GM19324 (cell line): ENCODE results near the gene FZR1.

Source experiments
- ATAC-seq: cut with Tn5 transposase; IDR thresholded peaks from one replicate; pipeline ENCODE4 v1.9.1; 2021; ENCODE audit warnings: mild to moderate bottlenecking, moderate library complexity; ENCODE audit not compliant: unreplicated experiment, low FRiP score

FZR1 gene

DNA sequence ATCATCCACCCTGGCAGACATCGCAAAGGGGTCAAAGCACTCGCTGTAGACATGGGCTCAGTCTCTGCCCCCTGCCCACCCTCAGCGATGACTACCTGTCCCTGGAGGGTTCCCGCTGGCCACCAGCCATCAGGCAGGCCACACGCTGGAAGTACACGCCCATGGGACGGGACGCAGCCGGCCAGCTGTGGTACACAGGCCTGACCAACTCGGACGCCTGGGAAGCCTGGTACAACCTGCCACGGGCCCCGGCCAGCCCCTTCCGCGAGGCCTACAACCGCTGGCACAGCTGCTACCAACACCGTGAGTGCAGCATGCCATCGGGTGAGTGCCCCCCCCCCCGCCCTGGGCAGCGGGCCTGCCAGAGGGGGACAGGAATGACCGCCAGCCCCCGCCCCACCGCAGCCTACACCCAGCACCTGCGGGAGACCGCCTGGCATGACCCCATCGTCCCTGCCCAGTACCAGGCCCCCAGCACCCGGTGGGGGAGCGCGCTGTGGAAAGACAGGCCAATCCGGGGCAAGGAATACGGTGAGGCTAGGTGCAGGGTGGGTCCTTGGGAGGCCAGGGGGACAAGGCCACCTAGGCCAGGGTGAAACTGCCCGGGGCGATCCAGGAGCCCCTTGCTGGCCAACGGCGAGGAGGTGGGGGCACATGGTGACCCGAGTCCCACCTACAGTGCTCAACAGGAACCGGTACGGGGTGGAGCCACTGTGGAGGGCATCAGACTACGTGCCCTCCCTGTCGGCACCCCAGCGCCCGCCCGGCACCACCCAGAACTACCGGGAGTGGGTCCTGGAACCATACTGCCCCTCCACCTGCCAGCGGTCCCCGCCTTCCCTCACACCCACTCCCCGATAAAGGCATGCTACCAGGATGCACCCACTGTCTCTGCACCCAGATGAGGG is 37.3 kb downstream of the FZR1 start:
- ATAC-seq, result no peak

- ATAC-seq, result no peak
These were observed 37.9 kb downstream of the FZR1 start for GRCh38 chr19:3544058-3544376.

DNA sequence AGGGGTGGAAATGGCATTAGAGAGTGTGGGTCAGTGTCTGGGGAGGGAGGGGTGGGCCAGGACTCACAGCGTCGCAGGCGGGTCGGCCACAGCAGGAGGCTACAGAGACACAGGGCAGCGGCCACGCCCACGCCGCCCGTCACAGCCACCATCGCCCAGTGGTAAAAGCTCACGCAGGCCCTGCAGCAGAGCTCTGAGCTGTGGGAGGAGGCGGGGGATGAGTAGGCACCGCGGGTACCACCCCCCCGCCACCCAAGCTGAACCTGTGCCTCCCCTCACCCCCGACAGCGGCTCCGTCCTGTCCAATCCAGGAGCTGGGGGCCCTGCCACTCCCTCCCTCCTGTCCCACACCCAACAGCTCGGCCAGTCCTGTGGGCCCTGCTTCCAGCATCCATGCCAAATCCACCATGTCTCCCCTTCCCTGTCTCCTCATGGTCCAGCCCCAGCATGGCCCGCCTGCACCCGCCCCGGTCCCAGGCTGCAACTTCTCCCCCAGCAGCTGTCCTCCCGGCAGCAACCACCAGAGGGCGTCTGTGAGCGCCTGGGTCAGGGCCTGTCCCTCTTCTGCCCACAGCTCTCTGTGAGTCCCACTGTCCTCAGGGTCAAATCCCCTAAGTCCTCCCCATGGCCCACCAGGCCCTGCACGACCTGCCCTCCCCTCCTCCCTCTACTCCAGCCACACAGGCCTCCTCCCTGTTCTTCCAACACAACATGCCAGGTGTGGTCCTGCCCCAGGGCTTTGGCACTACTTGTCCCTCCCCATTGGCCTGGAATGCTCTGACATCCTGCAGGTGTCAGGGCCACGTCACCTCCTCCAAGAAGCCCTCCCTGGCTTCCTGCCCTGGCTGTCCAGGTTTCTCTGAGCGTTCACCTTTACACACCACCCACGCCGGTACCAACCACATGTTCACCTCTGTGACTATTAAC is 38.9 kb downstream of the FZR1 start:
- ATAC-seq, result no peak

GRCh38 chr19:3545669-3546034 is 39.5 kb downstream of the FZR1 start:
- ATAC-seq, result no peak

DNA sequence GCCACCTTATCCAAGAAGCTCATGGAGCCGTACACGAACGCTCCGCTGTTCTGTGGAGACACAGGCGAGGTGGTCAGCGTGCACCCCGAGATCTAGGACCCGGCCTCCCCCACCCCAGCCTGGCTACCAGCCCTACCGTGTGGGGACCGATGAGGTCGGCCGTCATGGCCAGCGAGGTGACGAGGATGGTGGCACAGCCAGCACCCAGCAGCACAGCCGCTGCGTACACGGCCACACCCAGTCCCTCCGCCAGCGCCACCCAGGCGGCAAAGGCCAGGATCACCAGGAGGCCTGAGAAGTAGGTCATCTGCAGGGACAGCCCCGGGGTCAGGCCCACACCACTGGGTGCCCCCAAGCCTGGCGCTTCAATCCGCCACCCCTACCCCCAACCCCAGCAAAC is 40.0 kb downstream of the FZR1 start:
- ATAC-seq, result no peak

- ATAC-seq, result no peak
These were observed 41.2 kb downstream of the FZR1 start for GRCh38 chr19:3547301-3547731.

- no peak for ATAC-seq
These were observed 41.7 kb downstream of the FZR1 start for GRCh38 chr19:3547767-3548282.

GRCh38 chr19:3548606-3549005 is 42.5 kb downstream of the FZR1 start:
- no peak for ATAC-seq

GRCh38 chr19:3549816-3550215 is 43.7 kb downstream of the FZR1 start:
- no peak for ATAC-seq

GRCh38 chr19:3550947-3551791 is 45.1 kb downstream of the FZR1 start:
- ATAC-seq, result no peak

DNA sequence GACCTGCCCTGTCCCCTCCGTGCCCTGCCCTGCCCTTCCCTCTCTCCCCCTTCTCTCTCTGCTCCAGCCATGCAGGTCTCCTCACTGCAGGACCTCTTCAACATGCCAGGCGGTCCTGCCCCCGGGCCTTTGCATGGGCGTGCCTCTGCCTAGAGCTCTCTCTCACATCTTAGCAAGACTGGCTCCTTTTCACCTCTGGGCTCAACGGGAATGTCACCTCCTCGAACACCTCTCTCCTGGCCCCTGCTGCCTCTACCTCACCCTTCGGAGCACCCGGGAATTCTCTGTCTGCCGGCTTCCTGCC is 45.6 kb downstream of the FZR1 start:
- no peak for ATAC-seq

GRCh38 chr19:3554254-3555083 is 48.4 kb downstream of the FZR1 start:
- ATAC-seq, result no peak

GRCh38 chr19:3555653-3556422 is 49.7 kb downstream of the FZR1 start:
- ATAC-seq, result no peak

DNA sequence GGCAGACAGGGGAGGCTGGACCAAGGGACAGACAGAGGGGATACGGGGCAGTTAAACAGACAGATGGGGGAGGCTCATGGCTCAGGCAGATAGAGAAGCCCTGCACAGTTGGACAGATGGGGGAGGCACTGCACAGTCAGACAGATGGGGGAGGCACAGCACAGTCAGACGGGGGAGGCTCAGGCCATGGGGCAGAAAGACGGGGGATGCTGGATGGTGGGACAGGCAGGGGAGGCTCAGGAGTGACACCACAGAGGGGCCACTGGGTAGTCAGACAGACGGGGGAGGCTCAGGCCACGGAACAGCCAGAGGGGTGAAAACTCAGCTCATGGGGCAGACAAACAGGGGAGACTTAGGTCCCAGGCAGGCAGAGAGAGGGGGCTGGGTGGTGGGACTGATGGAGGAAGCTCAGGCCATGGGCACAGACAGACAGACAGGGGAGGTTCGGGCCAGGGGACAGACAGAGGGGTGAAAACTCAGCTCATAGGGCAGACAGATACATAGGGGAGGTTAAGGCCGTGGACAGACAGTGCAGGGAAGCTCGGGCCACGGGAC is 50.4 kb downstream of the FZR1 start:
- ATAC-seq, result no peak

DNA sequence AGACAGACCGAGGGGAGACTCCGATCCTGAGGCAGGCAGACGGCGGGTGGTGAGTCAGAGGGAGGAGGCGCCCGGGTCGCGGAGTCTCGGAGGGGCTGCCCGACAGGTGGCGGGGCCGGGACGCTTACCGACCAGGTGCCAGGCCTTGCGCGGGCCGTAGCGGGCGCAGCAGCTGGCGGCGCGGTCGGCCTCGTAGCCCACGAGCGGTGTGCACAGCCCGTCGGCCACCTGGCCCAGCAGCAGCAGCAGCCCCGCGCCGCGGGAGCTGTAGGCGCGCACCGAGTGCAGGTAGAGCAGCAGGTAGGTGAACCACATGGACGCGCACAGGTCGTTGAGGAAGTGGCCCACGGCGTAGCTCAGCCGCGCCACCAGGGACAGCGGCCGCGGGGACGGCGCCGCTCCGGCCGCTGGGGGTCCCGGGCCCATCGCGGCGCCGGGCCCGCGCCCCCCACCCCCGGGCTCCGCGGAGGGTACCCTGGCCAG is 50.9 kb downstream of the FZR1 start:
- peak; percentile 5 for ATAC-seq

- peak; percentile 91 for ATAC-seq
These were observed 51.5 kb downstream of the FZR1 start, which contains the start of gene MFSD12 for GRCh38 chr19:3557461-3558248. Gene MFSD12, minus strand, starts transcription at chr19:3557586. Its CDS starts 183 bp downstream, at chr19:3557403.

GRCh38 chr19:3563709-3564524 is 57.8 kb downstream of the FZR1 start:
- ATAC-seq, result no peak
